8988T (cell line): ENCODE measurements around the gene HINT3.
A peak's percentile ranks its signal among the peaks of the same experiment; 100 is the strongest.
"Not testable (repeated sequence)": the region's sequence is repeated elsewhere in the genome, so short reads cannot be mapped to it uniquely, and the experiment has no call there.

ENCODE experiments used
- DNase-seq: peaks from one replicate; pipeline ENCODE4 v3.0.0; 2011

Gene HINT3

DNA sequence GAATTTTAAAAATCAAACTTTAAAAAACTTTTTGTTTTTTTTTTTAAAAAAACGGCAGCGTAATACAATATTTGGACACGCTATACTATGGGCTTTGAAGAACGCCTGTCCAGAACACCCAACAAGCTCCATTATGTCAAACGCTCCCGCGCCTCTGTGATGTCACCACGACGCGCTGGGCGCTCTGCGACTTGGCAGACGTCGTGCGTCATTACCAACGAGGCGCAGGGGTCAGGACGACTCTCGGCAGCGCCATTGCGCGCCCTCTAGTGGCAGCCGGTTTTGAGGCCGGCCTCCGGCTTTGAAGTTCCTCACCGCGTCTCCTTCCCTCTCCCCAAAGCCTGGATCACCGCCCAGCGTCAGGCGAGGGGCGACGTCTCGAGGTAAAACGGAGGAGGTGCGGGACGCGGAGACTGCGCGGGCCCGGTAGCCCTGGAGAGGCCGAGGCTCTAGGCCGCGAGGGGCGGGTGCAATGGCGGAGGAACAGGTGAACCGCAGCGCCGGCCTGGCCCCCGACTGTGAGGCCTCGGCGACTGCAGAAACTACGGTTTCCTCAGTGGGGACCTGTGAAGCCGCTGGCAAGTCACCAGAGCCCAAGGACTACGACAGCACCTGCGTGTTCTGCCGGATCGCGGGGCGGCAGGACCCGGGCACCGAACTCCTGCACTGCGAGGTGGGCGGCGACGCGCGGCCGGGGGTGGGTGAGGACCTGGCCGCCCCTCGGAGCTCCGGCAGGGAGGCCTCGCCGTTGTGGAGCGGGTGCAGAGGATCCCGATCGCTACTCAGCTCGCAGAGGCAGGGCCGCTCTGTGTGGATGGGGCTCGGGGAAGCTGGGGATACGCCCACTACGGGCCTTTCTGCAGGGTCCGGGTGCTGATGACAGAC lies at the start of gene HINT3:
Gene HINT3, plus strand, starts transcription at position 265 of the 885 bp plus-strand sequence. Its CDS starts 208 bp downstream, at position 473.
- peak; percentile 71 for DNase-seq

DNA sequence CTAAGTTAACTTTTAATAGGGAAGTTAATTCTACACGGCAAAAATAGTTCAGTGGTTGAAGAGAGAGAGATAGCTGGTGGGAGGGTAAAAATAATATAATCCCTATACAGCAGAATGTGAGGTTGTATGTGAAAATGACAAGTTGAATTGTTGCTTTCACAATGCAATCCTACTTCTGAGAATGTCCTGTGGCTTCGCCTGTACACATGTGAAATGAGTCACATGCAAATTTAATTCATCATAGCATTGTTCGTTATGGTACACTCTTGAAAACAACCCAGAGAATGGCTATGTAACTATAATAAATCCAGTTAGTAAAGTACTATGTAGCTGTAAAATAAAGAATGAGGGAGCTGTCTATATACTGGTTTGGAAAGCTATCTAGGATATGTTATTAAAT lies 46.0 kb upstream of the HINT3 start:
- no peak for DNase-seq

DNA sequence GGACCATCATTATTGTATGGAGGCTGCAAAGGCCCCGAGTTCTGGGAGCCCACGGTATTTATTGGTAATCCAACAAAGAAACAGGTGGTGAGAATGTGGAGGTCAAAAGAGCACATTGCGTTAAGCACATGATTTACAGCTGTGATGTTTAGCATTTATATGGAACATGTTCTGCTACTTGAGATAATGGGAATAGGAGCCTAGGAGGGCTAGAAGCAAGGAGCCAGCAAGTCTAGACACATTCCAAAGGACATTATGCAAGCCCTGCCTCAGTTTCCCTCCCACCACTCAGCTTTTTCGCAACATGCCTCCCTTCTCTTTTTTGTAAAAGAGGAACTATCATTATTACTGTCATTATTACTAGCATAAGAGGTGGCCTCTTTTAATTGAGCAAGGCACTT lies 45.5 kb upstream of the HINT3 start:
- not testable (repeated sequence) for DNase-seq

DNA sequence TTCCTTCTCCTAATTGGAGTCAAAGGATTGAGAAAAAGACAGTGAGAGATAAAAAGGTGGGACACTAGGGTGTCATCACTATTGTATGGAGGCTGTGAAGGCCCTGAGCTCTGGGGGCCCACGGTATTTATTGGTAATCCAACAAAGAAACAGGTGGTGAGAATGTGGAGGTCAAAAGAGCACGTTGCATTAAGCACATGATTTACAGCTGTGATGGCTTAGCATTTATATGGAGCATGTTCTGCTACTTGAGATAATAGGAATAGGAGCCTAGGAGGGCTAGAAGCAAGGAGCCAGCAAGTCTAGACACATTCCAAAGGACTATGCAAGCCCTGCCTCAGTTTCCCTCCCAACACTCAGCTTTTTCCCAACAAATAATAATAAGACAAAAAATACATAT lies 44.1 kb upstream of the HINT3 start:
- not testable (repeated sequence) for DNase-seq

DNA sequence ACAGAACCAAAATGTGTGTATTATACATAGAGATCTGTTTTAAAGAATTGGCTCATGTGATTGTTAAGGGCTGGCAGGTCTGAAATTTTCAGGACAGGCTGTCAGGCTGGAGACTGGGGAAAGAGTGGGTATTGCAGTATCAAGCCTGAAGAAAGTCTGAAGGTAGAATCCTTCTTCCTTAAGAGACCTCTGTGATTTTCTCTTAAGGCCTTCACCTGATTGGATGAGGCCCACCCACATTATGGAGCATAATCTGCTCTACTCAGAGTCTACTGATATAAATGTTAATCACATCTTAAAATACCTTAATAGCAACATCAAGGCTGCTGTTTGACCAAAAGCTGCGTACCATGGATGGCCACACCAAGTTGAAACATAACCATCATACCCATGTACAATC lies 43.4 kb upstream of the HINT3 start:
- no peak for DNase-seq

DNA sequence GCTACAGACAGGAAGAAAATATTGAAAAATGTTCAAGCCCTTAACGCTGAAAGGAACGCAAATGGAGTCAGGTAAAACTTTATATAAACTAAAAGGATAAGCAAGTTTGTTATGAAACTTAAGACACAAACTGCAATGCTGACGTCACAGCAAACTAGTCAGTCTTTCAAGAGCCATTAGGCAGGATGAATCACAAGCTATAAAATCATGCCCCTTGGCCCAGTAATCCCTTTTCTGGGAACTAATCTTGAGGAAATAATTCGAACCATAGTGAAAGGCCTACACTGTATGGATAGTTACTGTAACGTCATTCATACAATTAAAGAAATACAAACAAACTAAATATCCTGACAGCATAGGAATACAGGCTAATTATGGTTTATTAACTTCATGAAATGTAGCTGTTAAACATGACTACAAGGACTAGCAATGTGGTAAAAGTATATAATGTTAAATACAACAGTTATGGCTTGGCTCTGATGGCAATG lies 42.7 kb upstream of the HINT3 start:
- DNase-seq, result no peak

DNA sequence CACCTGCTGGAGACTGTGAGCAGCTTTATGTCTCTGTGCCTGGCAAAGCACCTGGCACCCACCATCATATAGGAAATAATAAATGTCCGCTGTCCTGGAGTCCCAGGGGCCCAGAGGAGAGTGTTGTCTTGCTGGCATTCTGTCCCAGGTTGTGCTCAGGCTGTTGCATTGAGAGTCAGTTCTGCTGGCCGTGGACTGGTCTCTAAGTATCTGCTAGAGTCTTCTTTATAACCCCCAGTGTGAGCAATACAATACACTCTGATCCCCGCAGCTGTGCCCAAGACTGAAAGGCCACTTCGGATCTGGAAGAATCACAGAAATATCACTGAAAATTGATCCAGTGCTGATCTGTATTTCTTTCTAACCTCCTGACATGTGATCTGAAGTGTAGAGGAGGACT lies 38.3 kb upstream of the HINT3 start:
- no peak for DNase-seq

DNA sequence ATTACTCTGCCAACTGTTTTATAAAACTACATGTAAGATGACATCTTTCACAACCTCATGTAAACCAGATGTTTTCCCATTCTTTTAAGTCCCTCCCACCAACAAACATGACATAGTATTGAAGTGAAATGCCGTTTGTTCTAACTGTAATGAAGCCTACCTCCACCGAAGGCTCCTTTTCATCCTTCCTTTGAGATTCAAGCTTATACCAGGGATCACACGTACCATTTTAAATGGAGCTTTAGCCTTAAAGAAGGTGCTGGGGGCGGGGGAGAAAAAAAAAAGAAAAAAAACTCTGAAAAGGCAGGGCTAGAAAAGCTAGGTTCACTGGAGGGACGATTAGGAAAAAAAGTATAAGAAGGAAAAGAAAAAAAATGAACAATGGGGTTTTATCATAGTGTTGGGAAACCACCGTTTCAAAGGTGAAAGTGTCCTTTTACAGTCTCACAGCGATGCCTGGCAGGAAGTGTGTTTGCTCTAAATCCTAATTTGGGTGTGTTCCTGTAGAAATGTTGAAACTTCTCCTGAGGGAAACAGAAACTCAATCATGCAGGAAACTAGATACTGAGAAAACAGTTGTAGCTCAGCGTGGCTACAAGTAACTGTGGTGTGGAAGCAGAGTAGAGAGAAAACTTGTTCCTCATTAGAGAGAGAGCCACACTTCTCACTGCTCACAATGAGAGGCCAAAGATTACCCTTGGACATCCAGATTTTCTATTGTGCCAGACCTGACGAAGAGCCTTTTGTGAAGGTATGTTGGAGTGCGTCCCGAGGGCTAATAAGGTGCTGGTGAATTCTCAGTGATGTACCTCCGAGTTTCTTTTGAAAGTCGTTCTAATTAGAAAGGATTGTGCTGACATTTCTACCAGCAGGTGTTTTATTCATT lies 37.6 kb upstream of the HINT3 start:
- no peak for DNase-seq

DNA sequence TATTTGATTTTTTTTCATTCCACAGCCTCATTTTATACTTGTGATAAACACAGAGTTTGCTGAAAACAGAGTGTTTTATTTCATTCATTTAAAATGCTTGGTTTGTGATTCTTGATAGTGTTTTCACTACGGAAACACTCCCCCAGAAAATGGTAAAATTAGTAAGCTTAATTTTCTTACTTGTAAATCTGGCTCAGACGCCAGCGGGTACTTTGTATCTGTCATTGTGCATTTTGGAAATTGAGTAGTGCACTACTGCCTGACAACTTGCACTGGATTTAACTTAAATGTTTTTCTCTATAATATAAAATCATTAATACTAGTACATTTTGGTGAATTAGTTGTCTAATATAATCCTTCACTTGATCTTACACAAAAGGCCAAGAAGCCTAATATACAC lies 37.0 kb upstream of the HINT3 start:
- no peak for DNase-seq

DNA sequence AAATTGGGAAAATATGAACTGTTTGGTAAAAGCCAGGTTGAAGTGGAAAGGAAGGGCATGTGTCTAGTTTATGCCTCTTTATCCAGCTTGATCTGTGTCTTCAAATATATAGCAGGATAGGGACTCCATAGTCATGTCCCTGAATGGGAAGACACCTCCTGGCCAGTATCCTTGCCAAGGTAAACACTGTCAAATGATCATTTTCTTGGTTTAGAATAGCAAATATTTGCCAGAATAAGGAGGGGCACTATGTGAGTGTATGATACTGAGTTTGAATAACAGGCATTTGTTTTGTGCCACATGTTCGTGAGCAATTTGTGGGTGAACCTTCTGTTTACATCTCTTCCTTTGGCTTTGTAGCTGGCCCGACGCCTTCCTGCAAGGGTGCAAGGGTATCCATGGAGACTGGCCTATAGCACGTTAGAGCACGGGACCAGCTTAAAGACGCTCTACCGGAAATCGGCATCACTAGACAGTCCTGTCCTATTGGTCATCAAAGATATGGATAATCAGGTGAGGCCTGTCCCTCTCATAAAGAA lies 34.2 kb upstream of the HINT3 start:
- DNase-seq, result no peak

DNA sequence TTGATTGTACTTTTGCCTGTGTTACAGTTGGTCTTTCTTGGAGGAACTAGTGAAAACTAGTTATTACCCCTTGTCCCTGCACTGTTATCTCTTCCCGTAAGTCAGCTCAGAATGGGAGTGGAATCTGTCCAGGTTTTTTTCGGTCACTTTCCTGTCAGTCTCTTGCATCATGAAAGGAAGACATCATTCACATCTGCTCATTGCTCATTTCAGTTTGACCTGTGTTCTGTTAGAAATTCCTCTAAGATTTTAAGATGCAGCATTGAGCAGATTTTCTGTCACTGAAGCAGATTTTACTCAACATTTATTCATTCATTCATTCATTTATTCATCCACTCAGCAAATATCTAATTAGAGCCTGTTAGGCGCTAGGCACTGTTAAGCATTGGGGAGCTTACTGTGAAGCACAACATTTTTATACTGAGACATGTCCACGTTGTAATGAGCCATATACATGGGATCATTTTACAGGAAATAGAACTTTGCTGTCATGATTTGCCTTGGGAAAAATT lies 33.1 kb upstream of the HINT3 start:
- DNase-seq, result no peak

DNA sequence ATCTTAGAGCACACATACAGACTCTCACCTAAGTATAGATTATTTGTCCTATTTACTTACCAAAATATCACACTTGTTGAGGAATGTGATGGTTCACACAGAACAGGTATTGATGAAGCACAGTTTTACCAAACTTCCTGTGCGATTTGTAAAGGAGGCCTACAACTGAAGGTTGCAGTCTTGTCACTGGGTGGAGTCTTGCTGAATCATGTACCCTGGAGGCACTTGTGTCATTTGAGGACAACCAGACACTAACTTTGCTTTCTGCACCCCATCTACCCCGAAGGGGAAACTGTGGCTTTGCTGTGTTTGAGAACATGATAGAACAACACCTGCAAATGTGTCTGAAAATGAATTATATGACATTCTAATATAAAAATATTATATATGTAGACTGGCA lies 32.4 kb upstream of the HINT3 start:
- DNase-seq, result no peak

DNA sequence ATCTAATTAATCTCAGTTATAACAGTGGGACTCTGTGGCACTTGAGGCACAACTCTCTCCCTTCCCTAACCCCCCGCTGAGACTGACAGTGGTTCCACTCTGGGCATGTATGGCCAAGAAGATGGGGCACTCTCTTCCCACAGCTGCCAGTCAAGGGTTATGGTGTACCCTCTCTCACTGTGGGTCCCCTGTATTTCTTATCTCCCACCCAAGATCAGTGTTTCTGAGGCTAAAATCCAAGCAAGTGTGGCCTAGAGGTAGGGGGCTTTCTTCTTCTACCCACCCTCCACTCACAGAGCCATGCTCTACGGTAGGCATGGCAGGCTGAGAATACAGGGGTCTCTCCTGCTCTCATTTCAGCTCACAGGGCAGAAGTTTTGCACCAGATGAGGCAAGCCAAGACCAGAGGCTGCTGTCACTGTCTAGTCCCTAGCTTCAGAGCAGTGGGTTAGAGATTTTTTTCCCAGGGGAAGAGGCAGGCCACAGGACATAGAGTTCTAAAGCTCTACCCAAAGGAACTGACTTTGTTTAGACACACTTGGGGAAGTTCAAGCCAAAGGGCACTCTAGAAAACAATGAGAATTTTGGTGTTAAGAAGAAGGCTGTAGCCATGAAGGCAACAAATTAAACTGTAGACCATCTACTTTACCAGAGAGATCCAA lies 31.7 kb upstream of the HINT3 start:
- DNase-seq, result no peak

DNA sequence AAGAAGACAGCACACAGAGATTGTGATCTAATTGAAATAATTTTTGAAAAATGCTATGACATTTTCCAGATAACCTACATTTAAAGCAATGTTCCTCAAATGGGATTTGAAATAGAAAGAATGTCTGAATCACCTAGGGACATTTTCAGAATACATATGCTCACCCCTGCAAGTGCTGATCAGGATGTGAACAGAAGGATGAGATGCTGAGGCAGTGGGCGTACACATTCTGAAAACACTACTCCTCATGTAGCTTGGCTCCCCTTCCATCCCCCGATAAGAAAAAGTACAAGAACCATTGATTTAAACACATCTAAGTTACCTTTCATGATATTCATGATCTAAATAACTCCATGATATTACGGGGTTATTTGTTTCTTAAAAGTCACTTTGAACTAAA lies 29.9 kb upstream of the HINT3 start:
- no peak for DNase-seq

DNA sequence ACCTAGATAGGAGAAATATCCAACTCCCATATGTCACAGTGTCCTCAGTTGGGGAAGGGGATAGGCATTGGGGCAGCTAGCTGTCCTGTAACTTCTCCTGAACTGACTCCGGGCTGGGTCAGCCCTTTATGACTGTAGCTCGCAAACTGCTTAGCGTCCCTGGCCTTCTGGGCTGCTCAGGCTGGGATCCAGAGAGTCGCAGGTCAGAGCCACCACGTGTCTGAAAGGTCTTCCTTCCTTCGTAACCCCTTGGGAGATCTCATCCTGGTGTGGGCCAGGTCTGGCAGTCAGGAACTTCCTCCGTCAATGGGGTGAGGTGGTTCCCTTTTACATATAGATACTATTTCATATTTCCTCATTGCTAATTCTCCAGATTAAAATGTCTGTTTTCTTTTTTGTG lies 28.8 kb upstream of the HINT3 start:
- no peak for DNase-seq

DNA sequence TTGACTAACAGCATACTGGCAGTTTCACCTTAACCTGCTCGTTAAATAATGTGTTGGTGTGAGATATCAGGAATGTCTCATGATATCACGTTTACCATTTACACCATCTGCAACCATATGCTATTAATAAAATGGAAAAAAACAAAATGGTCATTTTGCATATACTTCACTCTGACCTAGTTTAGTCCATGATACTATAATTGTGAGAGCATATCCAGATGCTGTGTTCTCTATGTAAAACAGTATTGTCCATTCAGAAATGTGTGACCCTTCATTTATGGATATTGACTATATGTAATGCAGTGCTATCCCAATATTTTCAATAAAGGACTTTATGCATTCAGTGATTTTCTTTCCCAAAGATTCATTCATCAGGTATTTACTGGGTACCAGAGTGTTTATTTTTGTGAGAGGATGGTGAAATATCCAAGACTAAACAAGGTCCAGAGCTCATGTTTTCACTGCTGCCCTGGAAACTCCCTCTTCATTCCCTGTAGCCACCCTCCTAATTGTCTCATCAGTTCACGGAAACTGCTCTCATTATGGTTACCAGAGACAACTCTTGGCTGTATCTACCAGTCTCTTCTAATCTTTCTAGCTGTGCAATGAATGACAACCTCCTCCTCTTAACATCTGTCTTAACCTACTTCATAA lies 25.7 kb upstream of the HINT3 start:
- DNase-seq, result no peak

DNA sequence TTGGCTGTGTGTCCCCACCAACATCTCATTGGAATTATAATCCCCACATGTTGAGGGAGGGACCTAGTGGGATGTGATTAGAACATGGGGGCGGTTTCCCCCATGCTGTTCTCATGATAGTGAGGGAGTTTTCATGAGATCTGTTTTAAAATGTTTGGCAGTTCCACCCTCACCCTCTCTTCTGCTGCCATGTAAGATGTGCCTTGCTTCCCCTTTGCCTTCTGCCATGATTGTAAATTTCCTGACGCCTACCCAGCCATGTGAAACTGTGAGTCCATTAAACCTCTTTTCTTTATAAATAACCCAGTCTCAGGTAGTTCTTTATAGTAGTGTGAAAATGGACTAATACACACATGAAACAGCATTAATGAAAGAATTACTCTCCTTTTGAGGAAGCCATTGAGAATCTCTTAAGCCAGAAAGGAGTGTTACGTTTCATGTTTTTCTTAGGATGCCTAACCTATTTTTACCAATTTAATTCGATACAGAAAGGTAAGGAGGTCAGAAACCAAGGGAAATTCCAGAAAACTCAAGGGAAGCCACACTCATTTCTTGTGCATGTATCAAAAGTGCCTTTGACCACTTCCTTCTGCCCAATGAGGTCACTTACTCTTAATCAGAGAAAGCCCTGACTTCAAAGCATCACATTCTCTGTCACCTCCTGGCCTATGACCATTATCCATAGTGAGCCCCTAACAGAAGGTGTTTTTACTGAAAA lies 24.7 kb upstream of the HINT3 start:
- DNase-seq, result no peak

DNA sequence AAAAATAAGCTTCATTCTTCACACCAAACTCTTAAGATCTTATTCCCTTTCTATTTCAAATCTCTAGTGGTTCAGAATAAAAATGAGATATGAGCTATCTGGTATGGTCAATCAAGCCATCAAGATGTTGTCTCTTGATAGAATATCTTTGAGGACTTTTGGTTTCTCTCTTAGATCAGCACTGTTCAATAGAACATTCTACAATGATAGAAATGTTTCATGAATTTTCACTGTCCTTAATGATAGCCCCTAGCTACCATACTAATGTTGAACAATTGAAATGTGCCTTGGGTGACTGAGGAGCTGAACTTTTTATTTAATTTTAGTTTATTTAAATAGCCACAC lies 24.1 kb upstream of the HINT3 start:
- DNase-seq, result no peak

DNA sequence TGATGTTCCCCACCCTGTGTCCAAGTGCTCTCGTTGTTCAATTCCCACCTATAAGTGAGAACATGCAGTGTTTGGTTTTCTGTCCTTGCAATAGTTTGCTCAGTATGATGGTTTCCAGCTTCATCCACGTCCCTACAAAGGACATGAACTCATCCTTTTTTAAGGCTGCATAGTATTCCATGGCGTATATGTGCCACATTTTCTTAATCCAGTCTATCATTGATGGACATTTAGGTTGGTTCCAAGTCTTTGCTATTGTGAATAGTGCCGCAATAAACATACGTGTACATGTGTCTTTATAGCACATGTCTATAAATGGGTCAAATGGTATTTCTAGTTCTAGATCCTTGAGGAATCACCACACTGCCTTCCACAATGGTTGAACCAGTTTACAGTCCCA lies 21.1 kb upstream of the HINT3 start:
- DNase-seq, result not testable (repeated sequence)

DNA sequence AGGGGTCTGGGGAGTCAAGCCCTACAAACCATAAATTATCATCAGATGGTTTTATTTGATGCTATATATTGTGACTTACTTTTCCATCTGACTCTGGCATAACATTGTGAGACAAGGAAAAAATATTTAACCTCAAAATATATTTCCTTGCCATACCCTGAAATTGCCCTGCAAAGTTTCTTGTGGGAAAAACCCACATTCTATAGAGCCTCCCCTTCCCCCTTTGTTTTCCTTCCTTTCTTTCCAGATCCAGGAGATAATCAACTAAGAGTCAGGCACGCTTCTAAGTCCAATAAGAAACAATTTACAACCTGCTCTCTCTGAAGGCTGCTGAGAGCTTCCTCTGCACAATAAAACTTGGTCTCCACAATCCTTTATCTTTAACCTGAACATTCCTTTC lies 17.5 kb upstream of the HINT3 start:
- DNase-seq, result no peak

DNA sequence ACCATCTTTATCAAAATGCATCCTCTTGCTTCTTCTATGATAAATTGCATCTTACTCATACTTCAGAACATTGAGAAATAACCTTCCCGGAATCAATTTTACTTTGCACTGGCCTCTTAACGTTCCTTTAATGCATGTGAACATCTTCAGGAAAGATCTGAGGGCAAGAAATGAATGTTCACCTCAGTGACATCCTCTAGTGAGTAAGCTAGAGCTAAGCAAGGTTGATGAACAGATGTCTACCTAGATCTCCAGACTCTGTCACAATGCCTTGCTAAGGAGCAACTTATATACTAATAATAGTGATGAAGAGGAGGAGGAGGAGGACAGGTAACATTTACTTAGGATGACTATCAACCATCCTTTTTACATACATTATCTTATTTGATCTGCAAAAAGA lies 16.8 kb upstream of the HINT3 start:
- DNase-seq, result no peak
